ENCODE data around the gene DECR2. TPM values are rescaled to one million over a fixed set of nuclear protein-coding genes. Genes with fewer than 3 reads are reported as not detected.

The DECR2 gene
- total RNA-seq, 1 experiment from 2014 or later, result 17.1 TPM

GRCh38 chr16:359067-359763 is 42.5 kb upstream of the DECR2 start:
- H3K9me3 ChIP-seq (ENCODE audit: control insufficient read depth in 1 of 2, insufficient read depth in 1 of 2, low read depth in 1 of 2, low read length in 2 of 2), result no peaks in the 10 kb centered on the region
- H3K4me1 ChIP-seq (ENCODE audit: control insufficient read depth in 1 of 2, insufficient read depth in 2 of 2, low read length in 2 of 2), result no peaks in the 10 kb centered on the region
- POLR2A ChIA-PET, result no interaction called here
- DNase-seq (ENCODE audit: low read depth, low spot score), result no peak
- RAD21 ChIA-PET (ENCODE audit: low non-redundant PET in 1 of 2, low total read pairs in 2 of 2, uncharacterized antibody in 2 of 2, unreplicated experiment in 2 of 2), result interaction anchor here in 1 of 2 experiments (0.7 kb wide), 1 partner anchor 140 kb away, joined by 3 read pairs; no protein-coding TSS in a partner anchor
- no peak overlapping the region for H3K4me2 ChIP-seq (ENCODE audit: low read length)
- no peak overlapping the region for H2AFZ ChIP-seq (ENCODE audit: low read depth, low read length, poor library complexity, severe bottlenecking)
- no peaks in the 10 kb centered on the region for H3K36me3 ChIP-seq (ENCODE audit: control insufficient read depth in 1 of 2, insufficient read depth in 2 of 2, low read length in 2 of 2)
- CTCF ChIA-PET, result no interaction called here
- ATAC-seq, result no peak
- no peak overlapping the region for H3K4me3 ChIP-seq (replicated peaks in 1 of 2; ENCODE audit: low read depth in 1 of 2, low read length in 2 of 2)
- no peak for TF ChIP-seq CTCF (IDR thresholded peaks at IDR 0.05 in 2 of 3, conservative IDR thresholded peaks at IDR 0.05 in 1 of 3; ENCODE audit: borderline replicate concordance in 1 of 3, insufficient read depth in 1 of 3, low read depth in 2 of 3, low read length in 2 of 3)
- TF ChIP-seq POLR2AphosphoS5 (IDR thresholded peaks at IDR 0.05; ENCODE audit: low read depth, low read length), result no peak
- TF ChIP-seq JUND (IDR thresholded peaks at IDR 0.05), result no peak
- TF ChIP-seq ZFX (IDR thresholded peaks at IDR 0.05), result no peak
- TF ChIP-seq EZH2phosphoT487 (IDR thresholded peaks at IDR 0.05; ENCODE audit: borderline replicate concordance), result no peak
- TF ChIP-seq, protein P1, sequence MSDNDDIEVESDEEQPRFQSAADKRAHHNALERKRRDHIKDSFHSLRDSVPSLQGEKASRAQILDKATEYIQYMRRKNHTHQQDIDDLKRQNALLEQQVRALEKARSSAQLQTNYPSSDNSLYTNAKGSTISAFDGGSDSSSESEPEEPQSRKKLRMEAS (IDR thresholded peaks at IDR 0.05), result no peak
- H3K27me3 ChIP-seq (ENCODE audit: insufficient read depth, low read length), result no peaks in the 10 kb centered on the region
- no peaks in the 10 kb centered on the region for H4K20me1 ChIP-seq (ENCODE audit: insufficient read depth)
- H3K79me2 ChIP-seq (ENCODE audit: insufficient read depth, low read length), result no peaks in the 10 kb centered on the region
- intact Hi-C loops (cut with micrococcal nuclease), result no loop called here
- no peak overlapping the region for H3K27ac ChIP-seq (ENCODE audit: low read depth, low read length)
- H3K9ac ChIP-seq (ENCODE audit: low read length), result no peak overlapping the region
- H3K9me2 ChIP-seq (ENCODE audit: insufficient read depth), result no peaks in the 10 kb centered on the region
- no TSS peak for BruUV-seq (replicated peaks)
